ENCODE results near the gene WNT7B.

Gene WNT7B

GRCh38 chr22:45888221-45889092 is 88.5 kb downstream of the WNT7B start:
- Histone ChIP-seq H2BK120ac (ENCODE audit: low read depth, low read length) (peak overlapping the region; percentile 95), H2BK15ac (ENCODE audit: low read length) (peak overlapping the region; percentile 96), H2BK5ac (ENCODE audit: low read length) (peak overlapping the region; percentile 100), H3K4me2 (ENCODE audit: insufficient read depth, low read length, poor library complexity, severe bottlenecking) (peak overlapping the region; percentile 32), H4K91ac (ENCODE audit: low read depth, low read length, poor library complexity) (peak overlapping the region; percentile 99), H3K36me3 (replicated peaks in 1 of 2; ENCODE audit: control insufficient read depth in 2 of 2, insufficient read depth in 2 of 2, low read length in 2 of 2) (peaks cover 0 to 2% of the 10 kb centered on the region in 2 donors), H2BK12ac (ENCODE audit: low read length) (peak overlapping the region; percentile 100), H3K23ac (ENCODE audit: low read depth, low read length, poor library complexity) (peak overlapping the region; percentile 50), H3K14ac (ENCODE audit: low read length) (peak overlapping the region; percentile 85), H3K9ac (ENCODE audit: low read depth, low read length, poor library complexity) (no peak overlapping the region), H3K4ac (ENCODE audit: low read length) (peak overlapping the region; percentile 93), H4K8ac (ENCODE audit: low read depth, low read length) (peak overlapping the region; percentile 29), H2AFZ (ENCODE audit: low read length) (no peak overlapping the region), H3K4me3 (ENCODE audit: low read length in 2 of 2) (no peak overlapping the region), H3K27ac (replicated peaks; ENCODE audit: low read length) (peak overlapping the region; percentile 96), H2AK5ac (ENCODE audit: low read depth, low read length) (peak overlapping the region; percentile 100), H3K18ac (ENCODE audit: low read length) (peak overlapping the region; percentile 98), H3K9me3 (replicated peaks in 1 of 2; ENCODE audit: control insufficient read depth in 2 of 2, insufficient read depth in 1 of 2, low read depth in 1 of 2, low read length in 2 of 2) (peaks cover 0 to 6% of the 10 kb centered on the region in 2 donors), H3K79me1 (ENCODE audit: low read depth, low read length) (peaks cover 6% of the 10 kb centered on the region), H3K4me1 (ENCODE audit: control insufficient read depth in 2 of 2, insufficient read depth in 1 of 2, low read depth in 1 of 2, low read length in 2 of 2) (peaks cover 32 to 36% of the 10 kb centered on the region in 2 donors), H3K27me3 (ENCODE audit: control insufficient read depth in 3 of 3, insufficient read depth in 3 of 3, low read depth in 1 of 3, low read length in 3 of 3) (peaks cover 0 to 14% (median 0%) of the 10 kb centered on the region in 3 experiments)
- no CpG with 5 or more reads among the region's 27 CpGs for WGBS, 2 donors (ENCODE audit: extremely low coverage in 2 of 2, insufficient read length in 2 of 2, insufficient replicate concordance in 1 of 2)
- no peak for DNase-seq (ENCODE audit: low spot score)

- peak overlapping the region; percentile 74 for H3K9ac ChIP-seq (ENCODE audit: low read depth, low read length, poor library complexity)
- H3K4me1 ChIP-seq (ENCODE audit: control insufficient read depth in 2 of 2, insufficient read depth in 1 of 2, low read depth in 1 of 2, low read length in 2 of 2) = peaks cover 32 to 36% of the 10 kb centered on the region in 2 donors
- H3K18ac ChIP-seq (ENCODE audit: low read length) = peak overlapping the region; percentile 98
- no peak for DNase-seq (ENCODE audit: low spot score)
- peak overlapping the region; percentile 85 for H3K14ac ChIP-seq (ENCODE audit: low read length)
- peaks cover 0 to 2% of the 10 kb centered on the region in 2 donors for H3K36me3 ChIP-seq (replicated peaks in 1 of 2; ENCODE audit: control insufficient read depth in 2 of 2, insufficient read depth in 2 of 2, low read length in 2 of 2)
- H3K23ac ChIP-seq (ENCODE audit: low read depth, low read length, poor library complexity) = peak overlapping the region; percentile 6
- H3K4ac ChIP-seq (ENCODE audit: low read length) = peak overlapping the region; percentile 93
- peak overlapping the region; percentile 100 for H2BK12ac ChIP-seq (ENCODE audit: low read length)
- peaks cover 0 to 21% (median 0%) of the 10 kb centered on the region in 3 experiments for H3K27me3 ChIP-seq (ENCODE audit: control insufficient read depth in 3 of 3, insufficient read depth in 3 of 3, low read depth in 1 of 3, low read length in 3 of 3)
- no peak overlapping the region for H4K8ac ChIP-seq (ENCODE audit: low read depth, low read length)
- peaks cover 6% of the 10 kb centered on the region for H3K79me1 ChIP-seq (ENCODE audit: low read depth, low read length)
- H3K4me2 ChIP-seq (ENCODE audit: insufficient read depth, low read length, poor library complexity, severe bottlenecking) = no peak overlapping the region
- H2BK5ac ChIP-seq (ENCODE audit: low read length) = peak overlapping the region; percentile 100
- H4K91ac ChIP-seq (ENCODE audit: low read depth, low read length, poor library complexity) = peak overlapping the region; percentile 87
- H2AK5ac ChIP-seq (ENCODE audit: low read depth, low read length) = peak overlapping the region; percentile 100
- H2BK120ac ChIP-seq (ENCODE audit: low read depth, low read length) = peak overlapping the region; percentile 95
- H3K4me3 ChIP-seq (ENCODE audit: low read length in 2 of 2) = peak overlapping the region in 1 of 2 donors; percentile 54
- H2AFZ ChIP-seq (ENCODE audit: low read length) = no peak overlapping the region
- WGBS, 2 donors (ENCODE audit: extremely low coverage in 2 of 2, insufficient read length in 2 of 2, insufficient replicate concordance in 1 of 2) = no CpG with 5 or more reads among the region's 22 CpGs
- peak overlapping the region; percentile 96 for H2BK15ac ChIP-seq (ENCODE audit: low read length)
- H3K9me3 ChIP-seq (replicated peaks in 1 of 2; ENCODE audit: control insufficient read depth in 2 of 2, insufficient read depth in 1 of 2, low read depth in 1 of 2, low read length in 2 of 2) = peaks cover 0 to 6% of the 10 kb centered on the region in 2 donors
- H3K27ac ChIP-seq (replicated peaks; ENCODE audit: low read length) = no peak overlapping the region
These were observed 89.5 kb downstream of the WNT7B start for GRCh38 chr22:45887202-45888131.

GRCh38 chr22:45886540-45886939 is 90.4 kb downstream of the WNT7B start:
- H3K9me3 ChIP-seq (replicated peaks in 1 of 2; ENCODE audit: control insufficient read depth in 2 of 2, insufficient read depth in 1 of 2, low read depth in 1 of 2, low read length in 2 of 2) = peaks cover 0 to 6% of the 10 kb centered on the region in 2 donors
- peak overlapping the region; percentile 93 for H3K4ac ChIP-seq (ENCODE audit: low read length)
- H2AK5ac ChIP-seq (ENCODE audit: low read depth, low read length) = peak overlapping the region; percentile 100
- H2BK5ac ChIP-seq (ENCODE audit: low read length) = peak overlapping the region; percentile 87
- DNase-seq (ENCODE audit: low spot score) = no peak
- peaks cover 0 to 28% (median 0%) of the 10 kb centered on the region in 3 experiments for H3K27me3 ChIP-seq (ENCODE audit: control insufficient read depth in 3 of 3, insufficient read depth in 3 of 3, low read depth in 1 of 3, low read length in 3 of 3)
- H2BK120ac ChIP-seq (ENCODE audit: low read depth, low read length) = no peak overlapping the region
- H2BK15ac ChIP-seq (ENCODE audit: low read length) = peak overlapping the region; percentile 100
- no peak overlapping the region for H3K4me3 ChIP-seq (ENCODE audit: low read length in 2 of 2)
- H4K8ac ChIP-seq (ENCODE audit: low read depth, low read length) = peak overlapping the region; percentile 83
- peak overlapping the region; percentile 84 for H3K18ac ChIP-seq (ENCODE audit: low read length)
- no peak overlapping the region for H2AFZ ChIP-seq (ENCODE audit: low read length)
- H3K4me1 ChIP-seq (ENCODE audit: control insufficient read depth in 2 of 2, insufficient read depth in 1 of 2, low read depth in 1 of 2, low read length in 2 of 2) = peaks cover 33 to 40% of the 10 kb centered on the region in 2 donors
- no CpG with 5 or more reads among the region's 7 CpGs for WGBS, 2 donors (ENCODE audit: extremely low coverage in 2 of 2, insufficient read length in 2 of 2, insufficient replicate concordance in 1 of 2)
- H3K36me3 ChIP-seq (replicated peaks in 1 of 2; ENCODE audit: control insufficient read depth in 2 of 2, insufficient read depth in 2 of 2, low read length in 2 of 2) = peaks cover 0 to 2% of the 10 kb centered on the region in 2 donors
- H3K23ac ChIP-seq (ENCODE audit: low read depth, low read length, poor library complexity) = peak overlapping the region; percentile 91
- peak overlapping the region; percentile 80 for H4K91ac ChIP-seq (ENCODE audit: low read depth, low read length, poor library complexity)
- H3K27ac ChIP-seq (replicated peaks; ENCODE audit: low read length) = no peak overlapping the region
- no peak overlapping the region for H3K9ac ChIP-seq (ENCODE audit: low read depth, low read length, poor library complexity)
- peaks cover 6% of the 10 kb centered on the region for H3K79me1 ChIP-seq (ENCODE audit: low read depth, low read length)
- no peak overlapping the region for H3K4me2 ChIP-seq (ENCODE audit: insufficient read depth, low read length, poor library complexity, severe bottlenecking)
- peak overlapping the region; percentile 91 for H2BK12ac ChIP-seq (ENCODE audit: low read length)
- H3K14ac ChIP-seq (ENCODE audit: low read length) = no peak overlapping the region

Data from neuronal stem cell (in vitro differentiated cells).